Measurements from ENCODE around the gene AFAP1. TPM values are rescaled to one million over a fixed set of nuclear protein-coding genes. Genes with fewer than 3 reads are reported as not detected.

Gene AFAP1
- total RNA-seq, 1 donor from 2014 or later = 0.24 TPM

DNA sequence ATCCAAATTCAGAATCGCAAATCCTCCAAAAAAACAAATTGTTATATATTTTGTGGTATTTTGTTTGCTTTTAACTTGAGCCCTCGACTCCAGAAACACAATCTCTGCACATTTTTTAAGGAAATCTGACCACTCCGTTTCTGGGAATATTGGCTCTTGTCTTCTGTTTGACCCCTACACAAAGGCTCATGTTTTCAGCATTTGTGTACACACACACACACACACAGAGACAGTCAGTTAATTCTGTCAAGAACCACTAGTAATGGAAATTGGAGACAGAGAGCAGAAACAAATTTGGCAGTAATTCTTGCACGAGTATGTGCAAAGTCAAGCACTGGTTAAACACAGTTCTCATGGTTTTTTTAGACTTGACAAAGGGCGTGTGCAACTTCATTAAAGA is 115.4 kb downstream of the AFAP1 start:
- ChIA-PET CTCF (no interaction called here), POLR2A (no interaction called here)
- no peak for ATAC-seq (ENCODE audit: low read depth)

DNA sequence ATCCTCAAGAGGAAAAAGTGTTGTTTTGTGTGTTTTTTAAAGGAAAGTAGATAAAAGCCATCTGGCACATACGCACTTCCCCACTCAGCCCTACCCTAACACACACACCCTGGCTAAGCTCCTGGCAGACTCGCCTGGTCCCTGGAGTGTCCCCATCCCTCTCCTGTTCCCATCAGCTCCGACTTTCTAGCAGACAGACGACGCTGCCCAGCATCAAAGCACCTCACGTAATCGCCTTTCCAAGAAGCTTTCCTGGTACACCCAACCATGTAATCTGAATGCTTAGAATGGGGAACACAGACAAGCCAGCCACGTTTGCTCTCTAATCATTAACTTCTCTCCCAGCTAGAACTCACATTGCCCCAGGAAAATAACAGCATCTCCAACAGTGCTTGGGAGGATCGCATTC is 116.2 kb downstream of the AFAP1 start:
- H3K27ac Mint-ChIP-seq = no peak overlapping the region
- H3K36me3 Mint-ChIP-seq (ENCODE audit: low read depth) = no peaks in the 10 kb centered on the region
- TF ChIP-seq, protein P1, sequence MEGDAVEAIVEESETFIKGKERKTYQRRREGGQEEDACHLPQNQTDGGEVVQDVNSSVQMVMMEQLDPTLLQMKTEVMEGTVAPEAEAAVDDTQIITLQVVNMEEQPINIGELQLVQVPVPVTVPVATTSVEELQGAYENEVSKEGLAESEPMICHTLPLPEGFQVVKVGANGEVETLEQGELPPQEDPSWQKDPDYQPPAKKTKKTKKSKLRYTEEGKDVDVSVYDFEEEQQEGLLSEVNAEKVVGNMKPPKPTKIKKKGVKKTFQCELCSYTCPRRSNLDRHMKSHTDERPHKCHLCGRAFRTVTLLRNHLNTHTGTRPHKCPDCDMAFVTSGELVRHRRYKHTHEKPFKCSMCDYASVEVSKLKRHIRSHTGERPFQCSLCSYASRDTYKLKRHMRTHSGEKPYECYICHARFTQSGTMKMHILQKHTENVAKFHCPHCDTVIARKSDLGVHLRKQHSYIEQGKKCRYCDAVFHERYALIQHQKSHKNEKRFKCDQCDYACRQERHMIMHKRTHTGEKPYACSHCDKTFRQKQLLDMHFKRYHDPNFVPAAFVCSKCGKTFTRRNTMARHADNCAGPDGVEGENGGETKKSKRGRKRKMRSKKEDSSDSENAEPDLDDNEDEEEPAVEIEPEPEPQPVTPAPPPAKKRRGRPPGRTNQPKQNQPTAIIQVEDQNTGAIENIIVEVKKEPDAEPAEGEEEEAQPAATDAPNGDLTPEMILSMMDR (IDR thresholded peaks at IDR 0.05) = no peak
- intact Hi-C loops (cut with micrococcal nuclease) = no loop called here
- no peaks in the 10 kb centered on the region for H3K4me1 Mint-ChIP-seq
- ChIA-PET CTCF (no interaction called here), POLR2A (no interaction called here)
- no peak for DNase-seq
- no peaks in the 10 kb centered on the region for H3K9me3 Mint-ChIP-seq
- H3K4me3 Mint-ChIP-seq = no peak overlapping the region
- peaks cover 13% of the 10 kb centered on the region for H3K27me3 Mint-ChIP-seq
- ATAC-seq (ENCODE audit: low read depth) = no peak

More for the DNA sequence above, 115.4 kb downstream of the AFAP1 start:
- Mint-ChIP-seq H3K9me3 (no peaks in the 10 kb centered on the region), H3K4me1 (no peaks in the 10 kb centered on the region), H3K27me3 (peaks cover 14% of the 10 kb centered on the region), H3K36me3 (ENCODE audit: low read depth) (no peaks in the 10 kb centered on the region), H3K27ac (no peak overlapping the region), H3K4me3 (no peak overlapping the region)
- intact Hi-C loops (cut with micrococcal nuclease) = no loop called here
- no peak for DNase-seq
- TF ChIP-seq, protein P1 (IDR thresholded peaks at IDR 0.05) = no peak

DNA sequence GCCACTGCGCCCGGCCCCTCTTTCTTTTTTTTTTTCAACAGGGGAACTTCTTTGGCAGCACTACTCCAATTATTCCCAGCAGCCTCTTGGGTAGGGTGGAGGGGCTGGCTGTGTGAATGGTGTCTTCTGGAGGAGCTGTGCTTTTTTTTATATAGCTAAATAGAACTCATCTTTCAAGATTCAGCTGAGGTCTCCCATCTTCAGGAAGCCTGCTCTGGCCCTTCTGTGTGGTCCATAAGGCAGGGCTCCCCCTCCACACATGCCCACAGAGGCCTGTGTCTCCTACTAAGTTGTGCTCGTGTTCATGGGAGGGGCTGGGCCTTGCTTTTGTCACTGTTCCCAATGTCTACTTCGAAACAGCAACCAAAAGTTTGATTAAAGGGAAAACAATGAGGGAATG is 116.8 kb downstream of the AFAP1 start:
- TF ChIP-seq, protein P1 (IDR thresholded peaks at IDR 0.05) = no peak
- CTCF ChIA-PET = no interaction called here
- intact Hi-C loops (cut with micrococcal nuclease) = no loop called here
- no peak overlapping the region for H3K27ac Mint-ChIP-seq
- H3K4me3 Mint-ChIP-seq = no peak overlapping the region
- H3K27me3 Mint-ChIP-seq = peaks cover 13% of the 10 kb centered on the region
- ATAC-seq (ENCODE audit: low read depth) (no peak), DNase-seq (no peak)
- POLR2A ChIA-PET = no interaction called here
- no peaks in the 10 kb centered on the region for H3K9me3 Mint-ChIP-seq
- H3K36me3 Mint-ChIP-seq (ENCODE audit: low read depth) = no peaks in the 10 kb centered on the region
- no peaks in the 10 kb centered on the region for H3K4me1 Mint-ChIP-seq

DNA sequence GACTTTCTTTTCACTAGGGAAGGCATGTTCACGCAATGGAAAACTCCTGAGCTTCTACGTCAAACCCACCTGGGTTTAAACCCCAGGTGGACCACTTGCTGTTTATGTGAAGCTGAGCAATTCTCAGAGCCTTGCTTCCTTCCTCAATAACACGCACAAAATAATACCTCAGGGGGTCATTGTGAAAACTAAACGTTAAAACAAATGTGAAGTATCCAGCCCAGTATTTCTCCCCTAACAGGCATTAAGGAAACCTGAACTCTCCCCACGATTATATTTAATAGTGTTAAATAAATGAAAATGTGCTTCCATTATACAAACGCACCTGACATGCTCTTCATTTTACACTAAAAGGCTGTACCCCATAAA is 117.5 kb downstream of the AFAP1 start:
- POLR2A ChIA-PET = no interaction called here

DNA sequence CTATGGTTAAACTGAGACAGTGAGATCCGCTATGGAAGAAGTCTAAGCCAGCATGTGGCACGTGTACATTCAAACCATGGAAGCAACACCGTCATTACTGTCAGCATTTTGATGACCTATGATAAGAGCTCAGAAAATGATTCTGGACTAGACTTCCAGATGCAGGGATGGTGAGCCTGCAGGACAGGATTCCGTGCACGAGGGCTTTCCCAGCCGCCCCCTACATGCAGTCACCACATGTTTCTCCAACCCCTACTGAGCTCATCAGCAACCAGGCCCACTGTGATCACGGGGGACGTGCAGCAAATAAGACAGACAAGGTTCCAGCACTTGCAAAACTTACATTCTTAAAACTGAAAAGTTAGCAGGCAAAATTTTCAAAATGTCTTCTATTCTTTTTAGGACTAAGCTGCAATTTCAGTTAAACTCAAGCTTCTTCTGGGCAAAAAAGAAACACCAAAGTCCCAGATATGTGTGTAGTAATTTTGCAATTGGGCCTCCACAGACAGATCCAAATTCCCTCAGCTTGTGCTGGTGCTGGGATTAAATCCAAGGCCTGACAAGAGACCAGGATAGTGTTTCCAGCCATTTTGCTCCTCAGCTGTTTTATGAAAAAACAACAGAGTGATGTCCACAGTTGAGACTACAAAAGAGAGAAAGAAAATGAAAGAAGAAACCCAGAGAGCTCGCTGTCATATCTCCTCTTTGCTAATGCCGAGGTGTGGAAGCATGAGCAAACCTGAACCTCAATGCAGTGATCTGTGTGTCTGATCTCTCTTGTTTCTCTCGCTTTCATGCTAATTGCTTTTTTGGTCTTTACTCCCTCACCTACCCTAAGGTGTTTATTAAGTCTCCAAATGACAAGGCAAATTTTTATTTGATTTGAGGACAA is 118.2 kb downstream of the AFAP1 start:
- TF ChIP-seq, protein P1 (IDR thresholded peaks at IDR 0.05) = no peak
- ChIA-PET POLR2A (no interaction called here), CTCF (interaction anchor here (1.0 to 1.6 kb wide), 2 partner anchors 17 to 19 kb away, joined by 3 to 6 read pairs; no protein-coding TSS in a partner anchor)
- Mint-ChIP-seq H3K4me1 (no peaks in the 10 kb centered on the region), H3K36me3 (ENCODE audit: low read depth) (no peaks in the 10 kb centered on the region), H3K9me3 (no peaks in the 10 kb centered on the region), H3K27me3 (peaks cover 13% of the 10 kb centered on the region), H3K4me3 (no peak overlapping the region), H3K27ac (no peak overlapping the region)
- intact Hi-C loops (cut with micrococcal nuclease) = no loop called here
- ATAC-seq (ENCODE audit: low read depth) (no peak), DNase-seq (no peak)

More for the DNA sequence above, 117.5 kb downstream of the AFAP1 start:
- intact Hi-C loops (cut with micrococcal nuclease) = no loop called here
- Mint-ChIP-seq H3K27me3 (peaks cover 13% of the 10 kb centered on the region), H3K4me1 (no peaks in the 10 kb centered on the region), H3K9me3 (no peaks in the 10 kb centered on the region), H3K27ac (no peak overlapping the region), H3K36me3 (ENCODE audit: low read depth) (no peaks in the 10 kb centered on the region), H3K4me3 (no peak overlapping the region)
- CTCF ChIA-PET = interaction anchor here (1.6 kb wide), 1 partner anchor 18 kb away, joined by 6 read pairs; no protein-coding TSS in a partner anchor
- no peak for ATAC-seq (ENCODE audit: low read depth)
- DNase-seq = no peak
- TF ChIP-seq, protein P1 (IDR thresholded peaks at IDR 0.05) = no peak
